ENCODE results near the gene MVB12A. TPM values are rescaled to one million over a fixed set of nuclear protein-coding genes. Genes with fewer than 3 reads are reported as not detected.
A peak's percentile ranks its signal among the peaks of the same experiment; 100 is the strongest.

MVB12A gene
- total RNA-seq, 1 experiment from 2014 or later = 53.4 TPM

DNA sequence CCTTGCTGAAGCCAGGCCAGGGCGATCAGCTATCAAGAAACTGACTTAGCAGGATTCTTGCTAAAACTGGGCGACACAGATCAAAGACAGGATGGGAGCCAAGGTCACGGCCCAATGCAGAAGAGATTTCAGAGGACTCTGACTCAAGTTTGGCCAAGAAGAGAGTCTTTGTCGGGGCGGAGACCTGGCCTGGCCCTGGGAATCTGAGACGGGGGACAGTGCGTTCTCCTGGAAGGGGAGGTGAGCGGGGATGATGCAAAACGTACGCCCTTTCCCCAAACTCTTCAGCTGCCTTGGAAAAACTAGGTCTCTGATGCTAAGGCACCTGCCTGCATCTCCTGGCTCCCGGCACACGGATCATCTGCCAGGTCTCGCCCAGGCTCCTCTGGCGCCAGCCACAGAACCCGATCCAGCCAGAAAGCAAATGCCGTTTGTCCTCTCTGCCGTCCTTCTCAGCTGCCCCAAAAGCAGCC lies 9.8 kb downstream of the MVB12A start:
- DNase-seq (ENCODE audit: low read depth, low spot score) = no peak
- in situ Hi-C loops (cut with HindIII; ENCODE audit: low pct_unique_long_range_greater_than_20kb, low sequenced_read_pairs) = no loop called here

DNA sequence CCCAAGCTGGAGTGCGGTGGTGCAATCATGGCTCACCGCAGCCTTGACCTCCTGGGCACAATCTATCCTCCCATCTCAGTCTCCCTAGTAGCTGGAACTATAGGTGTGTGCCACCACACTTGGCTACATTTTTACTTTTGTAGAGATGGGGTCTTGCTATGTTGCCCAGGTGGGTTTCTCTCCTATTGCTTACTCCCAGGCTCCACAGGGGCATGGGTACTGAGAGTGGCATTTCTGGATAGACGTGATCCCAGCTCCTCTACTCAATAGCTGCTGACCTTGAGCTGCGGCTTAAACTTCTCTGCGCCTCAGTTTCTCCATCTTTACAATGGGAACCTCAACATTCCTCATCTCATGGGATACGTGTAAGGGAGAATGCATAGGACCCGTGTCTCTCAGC lies 11.6 kb downstream of the MVB12A start:
- in situ Hi-C loops (cut with HindIII; ENCODE audit: low pct_unique_long_range_greater_than_20kb, low sequenced_read_pairs) = no loop called here
- DNase-seq (ENCODE audit: low read depth, low spot score) = no peak

GRCh38 chr19:17435218-17435617 lies 15.4 kb downstream of the MVB12A start:
- no peak for DNase-seq (ENCODE audit: low read depth, low spot score)
- in situ Hi-C loops (cut with HindIII; ENCODE audit: low pct_unique_long_range_greater_than_20kb, low sequenced_read_pairs) = no loop called here

DNA sequence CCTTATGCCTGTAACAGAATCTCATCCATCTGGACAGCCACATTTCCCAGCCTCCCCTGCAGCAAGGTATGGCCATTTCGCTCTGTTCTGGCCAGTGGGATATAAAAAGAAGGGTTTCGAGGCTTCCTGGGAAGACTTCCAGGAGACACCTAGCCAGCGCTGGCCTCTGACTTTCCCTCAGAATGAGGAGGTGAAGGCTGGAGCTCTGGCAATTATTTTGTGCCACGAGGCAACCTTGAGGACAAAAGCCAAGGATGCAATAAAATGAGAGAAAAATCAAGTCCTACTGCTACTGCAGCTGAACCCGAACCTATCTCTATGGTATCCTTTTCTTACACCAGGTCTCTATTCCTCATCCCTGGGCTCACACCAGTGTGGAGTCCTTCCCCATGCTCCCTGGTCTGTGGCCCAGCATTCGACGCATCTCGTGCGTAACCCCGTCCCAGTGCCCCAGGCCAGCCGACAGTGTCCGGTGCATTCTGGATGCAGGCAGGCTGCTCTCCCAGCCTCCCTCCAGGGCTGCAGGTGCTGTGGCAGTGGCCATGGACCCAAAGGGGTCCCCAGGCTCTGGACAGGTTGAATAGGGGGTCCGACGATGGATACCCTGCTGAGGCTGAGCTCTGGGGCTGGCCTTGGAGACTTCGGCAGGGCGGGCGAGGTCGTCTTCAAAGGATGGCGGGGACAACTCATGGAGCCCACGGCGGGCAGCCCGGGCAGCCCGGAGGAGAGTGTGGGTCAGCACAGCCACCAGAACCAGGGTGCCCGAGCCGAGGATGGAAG lies 16.4 kb downstream of the MVB12A start:
- in situ Hi-C loops (cut with HindIII; ENCODE audit: low pct_unique_long_range_greater_than_20kb, low sequenced_read_pairs) = no loop called here
- DNase-seq (ENCODE audit: low read depth, low spot score) = no peak

DNA sequence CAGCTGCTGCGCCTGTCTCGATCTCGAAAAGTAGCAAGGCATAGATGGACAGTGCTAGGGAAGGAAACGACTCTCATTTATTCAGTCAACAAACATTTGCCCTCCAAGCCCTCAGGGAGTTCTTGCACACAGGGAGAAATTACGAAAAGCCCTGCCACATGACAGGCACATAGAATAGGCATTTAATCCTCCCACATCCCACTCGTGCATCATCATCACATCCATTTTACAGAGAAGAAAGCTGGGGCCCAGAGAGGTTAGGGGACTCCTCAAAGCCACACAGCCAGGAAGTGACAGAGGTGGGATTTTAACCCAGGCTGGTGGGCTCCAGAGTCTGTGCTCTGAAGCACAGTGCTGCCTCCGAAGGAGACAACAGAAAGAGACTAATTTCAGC lies 17.0 kb downstream of the MVB12A start:
- in situ Hi-C loops (cut with HindIII; ENCODE audit: low pct_unique_long_range_greater_than_20kb, low sequenced_read_pairs) = no loop called here
- peak; percentile 9 for DNase-seq (ENCODE audit: low read depth, low spot score)

DNA sequence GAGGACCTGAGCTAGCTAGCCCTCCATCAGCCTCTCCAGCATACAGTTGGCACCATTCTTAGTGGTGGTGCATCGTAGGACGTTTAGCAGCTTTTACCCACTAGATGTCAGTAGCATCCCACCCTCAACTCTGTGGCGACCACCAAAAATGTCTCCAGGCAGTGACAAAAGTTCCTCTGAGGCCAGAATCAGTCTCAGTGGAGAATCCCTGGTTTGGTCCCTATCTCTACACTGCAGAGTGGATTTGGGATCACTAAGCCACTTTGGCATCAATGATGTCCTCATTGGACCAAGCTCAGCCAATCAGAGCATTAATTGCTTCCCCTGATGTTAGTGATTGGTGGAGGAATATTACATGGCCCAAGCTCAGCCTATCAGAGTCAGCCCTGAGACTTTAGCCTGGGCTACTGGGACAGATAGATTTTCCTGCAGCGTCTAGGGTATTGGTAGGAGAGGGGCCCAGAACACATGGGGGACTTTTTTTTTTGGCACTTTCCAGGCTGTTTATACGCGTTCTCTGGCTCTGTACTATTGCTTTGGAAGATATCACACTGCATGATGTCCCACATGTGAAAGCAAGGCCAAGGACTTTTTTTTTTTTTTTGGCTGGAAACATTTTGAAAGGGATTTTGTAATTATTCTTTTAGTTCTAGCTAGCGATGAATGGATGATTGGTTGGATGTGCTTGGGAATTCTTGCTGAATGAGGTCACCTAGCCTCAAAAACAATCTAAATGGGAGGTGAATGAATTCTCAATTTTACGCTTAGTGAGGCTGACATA lies 21.6 kb downstream of the MVB12A start:
- DNase-seq (ENCODE audit: low read depth, low spot score) = peak; percentile 52
- in situ Hi-C loops (cut with HindIII; ENCODE audit: low pct_unique_long_range_greater_than_20kb, low sequenced_read_pairs) = no loop called here

DNA sequence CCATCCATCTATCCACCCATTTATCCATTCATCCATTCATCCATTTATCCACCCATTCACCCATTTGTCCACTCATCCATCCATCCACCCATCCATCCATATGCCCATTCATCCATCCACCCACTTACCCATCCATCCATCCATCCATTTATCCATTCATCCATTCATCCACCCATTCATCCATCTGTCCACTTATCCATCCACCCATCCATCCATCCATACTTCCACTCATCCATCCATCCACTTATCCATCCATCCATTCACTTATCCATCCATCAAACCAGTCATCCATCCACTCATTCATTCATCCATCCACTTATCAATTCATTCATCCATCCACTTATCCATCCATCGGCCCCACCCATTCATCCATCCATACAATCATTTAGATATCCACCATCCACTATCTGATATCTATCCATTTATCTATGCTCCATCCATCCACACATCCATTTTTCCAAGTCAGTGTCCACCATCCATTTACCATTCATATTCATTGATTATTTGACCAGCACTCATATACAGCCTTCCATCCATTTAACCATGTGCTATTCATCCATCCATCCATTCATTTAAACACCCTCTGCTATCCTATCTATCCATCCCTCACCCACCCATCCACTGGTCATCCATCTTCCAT lies 25.8 kb downstream of the MVB12A start:
- no peak for DNase-seq (ENCODE audit: low read depth, low spot score)
- in situ Hi-C loops (cut with HindIII; ENCODE audit: low pct_unique_long_range_greater_than_20kb, low sequenced_read_pairs) = no loop called here

GRCh38 chr19:17447704-17448130 lies 27.9 kb downstream of the MVB12A start:
- in situ Hi-C loops (cut with HindIII; ENCODE audit: low pct_unique_long_range_greater_than_20kb, low sequenced_read_pairs) = no loop called here
- no peak for DNase-seq (ENCODE audit: low read depth, low spot score)

GRCh38 chr19:17448131-17448967 lies 28.5 kb downstream of the MVB12A start, which contains the start of gene TMEM221:
Gene TMEM221 (minus strand): TSS chr19:17448668. CDS start chr19:17448462, 206 bp downstream.
- in situ Hi-C loops (cut with HindIII; ENCODE audit: low pct_unique_long_range_greater_than_20kb, low sequenced_read_pairs) = no loop called here

DNA sequence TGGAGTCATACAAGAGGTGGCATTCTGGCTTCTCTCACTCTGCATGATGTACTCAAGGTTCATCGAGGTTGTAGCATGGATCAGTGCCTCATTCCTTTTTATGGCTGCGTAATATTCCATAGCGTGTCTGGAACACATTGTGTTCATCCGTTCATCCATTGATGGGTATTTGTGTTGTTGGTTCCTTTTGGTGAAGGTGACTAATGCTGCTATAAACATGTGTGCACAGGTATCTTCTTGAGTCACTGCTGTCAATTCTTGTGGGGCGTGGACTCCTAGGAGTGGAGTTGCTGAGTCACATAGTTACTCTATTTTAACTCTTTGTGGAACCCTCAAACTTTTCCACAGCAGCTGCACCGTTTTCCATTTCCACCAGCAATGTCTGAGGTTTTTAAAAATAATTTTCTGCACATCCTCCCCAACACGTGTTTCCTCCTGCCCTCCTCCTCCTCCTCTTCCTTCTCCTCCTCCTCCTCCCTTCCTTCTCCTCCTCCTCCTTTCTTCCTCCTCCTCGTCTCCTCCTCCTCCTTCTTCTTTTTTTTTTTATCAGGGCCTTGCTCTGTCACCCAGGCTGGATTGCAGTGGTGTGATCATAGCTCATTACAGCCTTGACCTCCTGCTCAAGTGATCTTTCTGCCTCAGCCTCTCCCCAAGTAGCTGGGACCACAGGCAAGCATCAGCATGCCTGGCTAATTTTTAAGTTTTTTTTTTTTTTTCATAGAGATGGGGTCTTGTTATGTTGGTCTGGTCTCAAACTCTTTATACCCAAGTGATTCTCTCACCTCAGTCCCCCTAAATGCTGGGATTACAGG lies 30.6 kb downstream of the MVB12A start:
- DNase-seq (ENCODE audit: low read depth, low spot score) = no peak
- in situ Hi-C loops (cut with HindIII; ENCODE audit: low pct_unique_long_range_greater_than_20kb, low sequenced_read_pairs) = no loop called here

More at GRCh38 chr19:17448131-17448967, 28.5 kb downstream of the MVB12A start, which contains the start of gene TMEM221:
- peak; percentile 29 for DNase-seq (ENCODE audit: low read depth, low spot score)

GRCh38 chr19:17451820-17452219 lies 32.0 kb downstream of the MVB12A start:
- no peak for DNase-seq (ENCODE audit: low read depth, low spot score)
- in situ Hi-C loops (cut with HindIII; ENCODE audit: low pct_unique_long_range_greater_than_20kb, low sequenced_read_pairs) = no loop called here

GRCh38 chr19:17454576-17455071 lies 34.8 kb downstream of the MVB12A start:
- no peak for DNase-seq (ENCODE audit: low read depth, low spot score)
- in situ Hi-C loops (cut with HindIII; ENCODE audit: low pct_unique_long_range_greater_than_20kb, low sequenced_read_pairs) = no loop called here

DNA sequence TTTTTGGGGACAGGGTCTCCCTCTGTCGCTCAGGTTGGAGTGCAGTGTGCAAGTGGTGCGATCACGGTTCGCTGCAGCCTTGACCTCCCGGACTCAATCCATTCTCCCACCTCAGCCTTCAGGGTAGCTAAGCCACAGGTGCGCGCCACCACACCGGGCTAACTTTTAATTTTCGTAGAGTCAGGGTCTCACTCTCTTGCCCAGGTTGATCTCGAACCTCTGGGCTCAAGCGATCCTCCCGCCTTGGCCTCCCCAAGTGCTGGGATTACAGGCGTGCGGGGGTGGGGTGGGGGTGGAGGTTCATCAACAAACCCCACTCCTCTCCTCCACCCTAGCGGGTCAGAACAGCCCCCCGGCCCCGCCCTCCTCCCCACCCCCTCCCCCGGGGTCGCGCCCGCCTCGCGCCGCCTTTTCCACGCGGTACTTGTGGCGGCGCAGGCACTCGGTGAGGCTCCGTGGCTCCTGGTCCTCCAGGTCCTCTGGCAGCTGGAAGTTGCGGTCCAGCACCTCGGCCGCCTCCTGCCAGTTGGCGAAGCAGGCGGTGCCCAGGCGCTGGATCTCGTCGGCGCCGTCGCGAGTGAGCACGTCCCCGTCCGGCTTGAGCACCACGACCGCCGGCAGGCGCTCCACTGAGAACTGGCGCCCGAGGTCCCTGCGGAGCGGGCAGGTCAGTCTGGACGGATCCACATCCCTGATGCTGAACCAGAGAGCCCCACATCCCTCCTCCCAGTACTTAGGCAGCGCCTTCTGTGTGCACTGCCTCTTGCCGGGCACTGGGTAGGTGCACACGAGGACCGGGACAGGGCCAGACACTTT lies 35.7 kb downstream of the MVB12A start:
- in situ Hi-C loops (cut with HindIII; ENCODE audit: low pct_unique_long_range_greater_than_20kb, low sequenced_read_pairs) = no loop called here
- DNase-seq (ENCODE audit: low read depth, low spot score) = no peak

DNA sequence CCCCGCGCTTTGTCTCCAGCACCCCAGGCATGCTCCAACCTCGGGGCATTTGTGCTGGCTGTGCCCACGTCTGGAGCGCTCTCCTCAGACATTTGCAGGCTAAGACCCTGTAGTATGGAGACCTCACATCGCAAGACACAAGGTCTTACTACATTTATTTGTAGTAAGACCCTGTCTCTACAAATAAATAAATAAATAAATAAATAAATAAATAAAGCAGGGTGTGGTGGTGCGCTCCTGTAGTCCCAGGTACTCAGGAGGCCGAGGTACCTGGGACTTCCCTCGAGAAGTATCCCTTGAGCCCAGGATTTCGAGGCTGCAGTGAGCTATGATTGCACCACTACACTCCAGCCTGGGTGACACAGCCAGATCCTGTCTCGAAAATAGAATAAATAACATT lies 36.3 kb downstream of the MVB12A start:
- no peak for DNase-seq (ENCODE audit: low read depth, low spot score)
- in situ Hi-C loops (cut with HindIII; ENCODE audit: low pct_unique_long_range_greater_than_20kb, low sequenced_read_pairs) = no loop called here

DNA sequence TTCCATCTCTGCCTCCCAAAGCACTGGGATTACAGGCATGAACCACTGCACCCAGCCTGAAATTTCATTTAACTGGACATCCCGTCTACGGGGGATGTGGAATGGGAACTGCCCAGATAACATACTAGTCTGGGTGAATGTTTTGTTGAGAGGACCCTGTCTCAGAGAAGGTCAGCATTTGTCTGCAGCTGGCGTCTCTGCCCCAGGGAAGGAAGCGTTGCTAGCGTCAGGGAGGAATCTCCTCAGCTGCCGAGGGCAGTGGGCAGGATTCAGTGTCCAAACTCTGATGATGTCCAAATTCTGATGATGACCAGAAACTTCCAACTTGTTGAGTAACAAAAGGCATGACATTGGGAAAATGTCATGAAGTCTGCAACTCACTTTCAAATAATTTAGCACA lies 37.8 kb downstream of the MVB12A start:
- in situ Hi-C loops (cut with HindIII; ENCODE audit: low pct_unique_long_range_greater_than_20kb, low sequenced_read_pairs) = no loop called here

GRCh38 chr19:17458970-17459369 lies 39.1 kb downstream of the MVB12A start:
- DNase-seq (ENCODE audit: low read depth, low spot score) = no peak
- in situ Hi-C loops (cut with HindIII; ENCODE audit: low pct_unique_long_range_greater_than_20kb, low sequenced_read_pairs) = no loop called here

More for the DNA sequence above, 37.8 kb downstream of the MVB12A start:
- no peak for DNase-seq (ENCODE audit: low read depth, low spot score)
